Measurements from ENCODE around the gene KRTAP10-3.

The KRTAP10-3 gene

DNA sequence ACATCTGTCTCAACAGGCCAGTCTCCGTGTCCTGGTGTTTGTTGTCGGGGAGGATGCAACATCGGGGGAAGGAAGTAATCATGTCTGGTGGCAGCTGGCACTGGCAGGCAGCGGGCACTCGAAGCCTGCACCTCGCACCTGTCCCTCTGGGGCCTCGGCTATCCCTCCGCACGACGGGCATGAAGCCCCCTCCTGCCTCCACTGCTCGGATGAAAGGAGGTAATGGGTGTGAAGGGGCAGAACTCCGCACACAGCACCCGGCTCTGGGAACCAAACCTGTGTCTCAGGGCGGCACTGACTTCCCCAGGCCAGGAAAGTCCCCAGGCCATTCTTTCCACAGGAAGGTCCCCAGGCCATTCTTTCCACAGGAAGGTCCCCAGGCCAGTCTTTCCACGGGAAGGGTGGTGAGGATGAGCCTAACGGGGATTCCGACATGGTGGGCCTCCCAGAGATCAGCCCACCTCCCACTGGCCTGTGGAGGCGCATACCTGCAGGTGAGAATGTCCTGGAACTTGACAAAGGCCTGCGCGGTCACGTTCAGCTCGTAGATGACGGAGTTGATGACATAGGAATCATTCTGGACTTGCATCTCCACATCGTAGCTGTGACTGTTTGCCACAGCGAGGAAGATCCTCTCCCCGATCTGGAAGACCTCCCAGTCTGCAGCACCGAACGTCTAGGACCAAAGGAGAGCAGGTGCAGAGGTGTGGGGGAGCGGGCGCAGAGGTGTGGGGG is 49.7 kb downstream of the KRTAP10-3 start:
- in situ Hi-C loops (cut with MboI; ENCODE audit: low sequenced_read_pairs) = no loop called here

DNA sequence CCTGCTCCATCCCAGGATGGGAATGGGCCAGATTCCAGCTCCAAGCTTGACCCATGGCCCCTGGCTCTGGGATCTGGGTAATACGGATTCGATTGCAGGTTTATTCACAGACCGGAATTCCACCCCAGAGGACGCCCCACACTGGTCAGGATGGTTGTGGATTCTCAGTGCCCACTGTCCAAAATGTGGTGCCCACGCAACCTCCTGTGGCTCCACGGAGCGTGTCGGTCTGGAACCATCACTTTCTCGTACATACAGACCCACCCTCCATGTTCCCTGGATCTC is 50.2 kb downstream of the KRTAP10-3 start:
- in situ Hi-C loops (cut with MboI; ENCODE audit: low sequenced_read_pairs) = no loop called here

All from hTERT RPE-1 (cell line).